GM20000 (cell line): ENCODE data around the gene CUEDC1.

Source experiments
- DNase-seq: peaks from one replicate; pipeline ENCODE4 v3.0.0; 2012; ENCODE audit warnings: low spot score
- TF ChIP-seq, protein P1 (sequence below): IDR thresholded peaks from 2 replicates; pipeline ENCODE4 v1.5.1; 2012; ENCODE audit warnings: mild to moderate bottlenecking, control low read depth; ENCODE audit errors: extremely low read depth, missing control alignments

CUEDC1 gene

DNA sequence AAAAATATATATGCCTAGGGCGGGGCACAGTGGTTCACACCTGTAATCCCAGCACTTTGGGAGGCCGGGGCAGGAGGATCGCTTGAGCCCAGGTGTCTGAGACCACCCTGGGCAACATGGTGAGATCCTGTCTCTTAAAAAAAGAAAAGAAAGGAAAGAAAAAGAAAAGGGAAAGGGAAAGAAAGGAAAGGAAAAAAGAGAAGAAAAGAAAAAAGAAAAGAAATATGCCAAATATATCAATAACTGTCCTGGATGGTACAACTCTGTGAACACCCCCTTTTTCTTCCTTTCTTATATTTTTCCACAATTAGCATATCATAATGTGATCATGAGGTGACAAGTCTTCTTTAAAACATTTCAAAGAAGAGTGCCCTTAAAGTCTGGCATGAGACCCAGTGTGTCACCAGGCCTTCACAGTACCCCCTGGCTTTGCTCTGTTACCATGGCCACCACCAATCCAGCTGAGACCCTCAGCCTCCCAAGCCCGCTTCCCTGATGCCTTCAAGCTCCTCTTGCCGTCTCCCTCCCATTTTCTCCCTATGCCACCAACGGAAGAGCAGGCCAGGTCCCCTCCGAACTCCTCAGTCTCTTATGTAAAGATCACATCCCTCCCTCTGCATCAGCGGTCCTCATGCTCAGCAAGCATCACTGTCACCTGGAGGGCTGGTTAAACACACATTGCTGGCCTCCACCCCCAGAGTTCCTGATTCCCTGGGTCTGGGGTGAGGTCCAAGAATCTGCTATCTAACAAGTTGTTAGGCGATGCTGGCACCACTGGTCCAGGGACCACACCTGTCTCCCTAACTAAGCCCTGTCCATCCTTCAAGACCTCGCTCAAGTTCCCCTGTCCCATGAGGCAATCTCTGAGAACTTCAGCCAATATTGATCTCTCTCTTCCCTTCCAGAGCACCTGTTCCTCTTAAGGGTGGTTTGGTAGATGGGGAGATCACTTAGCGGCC is 44.5 kb downstream of the CUEDC1 start:
- no peak for DNase-seq
- TF ChIP-seq, protein P1, sequence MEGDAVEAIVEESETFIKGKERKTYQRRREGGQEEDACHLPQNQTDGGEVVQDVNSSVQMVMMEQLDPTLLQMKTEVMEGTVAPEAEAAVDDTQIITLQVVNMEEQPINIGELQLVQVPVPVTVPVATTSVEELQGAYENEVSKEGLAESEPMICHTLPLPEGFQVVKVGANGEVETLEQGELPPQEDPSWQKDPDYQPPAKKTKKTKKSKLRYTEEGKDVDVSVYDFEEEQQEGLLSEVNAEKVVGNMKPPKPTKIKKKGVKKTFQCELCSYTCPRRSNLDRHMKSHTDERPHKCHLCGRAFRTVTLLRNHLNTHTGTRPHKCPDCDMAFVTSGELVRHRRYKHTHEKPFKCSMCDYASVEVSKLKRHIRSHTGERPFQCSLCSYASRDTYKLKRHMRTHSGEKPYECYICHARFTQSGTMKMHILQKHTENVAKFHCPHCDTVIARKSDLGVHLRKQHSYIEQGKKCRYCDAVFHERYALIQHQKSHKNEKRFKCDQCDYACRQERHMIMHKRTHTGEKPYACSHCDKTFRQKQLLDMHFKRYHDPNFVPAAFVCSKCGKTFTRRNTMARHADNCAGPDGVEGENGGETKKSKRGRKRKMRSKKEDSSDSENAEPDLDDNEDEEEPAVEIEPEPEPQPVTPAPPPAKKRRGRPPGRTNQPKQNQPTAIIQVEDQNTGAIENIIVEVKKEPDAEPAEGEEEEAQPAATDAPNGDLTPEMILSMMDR = no peak

DNA sequence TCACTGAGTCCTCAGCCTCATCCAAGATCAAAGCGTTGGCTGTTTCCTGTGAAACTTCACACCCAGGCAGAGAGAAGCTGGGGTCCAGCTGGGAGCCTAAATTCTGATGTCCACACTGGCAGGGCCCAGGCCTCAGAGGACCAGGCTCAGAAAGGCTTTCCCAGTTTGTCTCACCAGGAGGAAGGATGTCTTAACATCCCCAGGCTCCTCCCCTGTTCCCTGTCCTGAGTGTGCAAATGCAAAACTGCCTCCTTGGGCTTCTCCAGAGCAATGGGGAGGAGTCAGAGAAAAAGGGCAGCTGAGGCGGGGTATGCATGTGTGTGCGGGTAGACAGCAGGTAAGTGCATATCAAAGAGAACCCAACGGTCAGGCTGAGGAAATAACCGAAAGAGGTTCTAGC is 45.7 kb downstream of the CUEDC1 start:
- TF ChIP-seq, protein P1 = no peak
- no peak for DNase-seq

DNA sequence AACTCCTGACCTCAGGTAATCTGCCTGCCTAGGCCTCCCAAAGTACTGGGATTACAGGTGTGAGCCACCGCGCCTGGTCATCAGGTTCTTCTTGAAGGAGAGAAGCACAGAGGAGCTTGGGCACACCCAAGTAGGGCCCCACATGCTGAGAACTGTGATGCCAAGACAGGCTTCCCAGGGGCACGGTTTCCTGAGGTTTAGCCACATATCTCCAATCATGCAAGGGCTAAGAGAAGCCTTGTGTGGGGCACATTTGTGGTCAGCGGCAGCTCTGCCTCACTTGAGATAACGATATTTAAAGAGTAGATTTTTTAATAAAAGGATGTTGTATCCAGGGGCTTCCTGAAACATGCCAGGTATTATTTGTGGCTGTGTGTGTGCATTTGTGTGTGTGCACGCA is 46.9 kb downstream of the CUEDC1 start:
- TF ChIP-seq, protein P1 = no peak
- no peak for DNase-seq

DNA sequence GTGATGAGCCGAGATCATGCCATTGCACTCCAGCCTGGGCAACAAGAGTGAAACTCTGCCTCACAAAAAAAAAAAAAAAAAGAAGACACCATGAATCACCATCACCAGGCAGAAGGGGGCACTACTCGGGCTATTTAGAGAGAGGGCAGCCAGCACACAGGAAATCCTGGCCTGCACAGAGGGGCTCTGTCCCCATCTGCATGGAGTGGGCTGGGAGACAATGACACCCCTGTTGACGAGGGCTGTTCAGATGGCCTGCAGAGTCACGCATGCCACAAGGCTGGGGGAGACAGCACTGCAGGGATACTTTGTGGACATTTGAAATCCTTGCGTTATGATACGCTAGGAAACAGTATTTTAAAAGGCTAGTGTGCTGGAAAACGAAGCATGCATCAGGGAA is 48.3 kb downstream of the CUEDC1 start:
- no peak for DNase-seq

DNA sequence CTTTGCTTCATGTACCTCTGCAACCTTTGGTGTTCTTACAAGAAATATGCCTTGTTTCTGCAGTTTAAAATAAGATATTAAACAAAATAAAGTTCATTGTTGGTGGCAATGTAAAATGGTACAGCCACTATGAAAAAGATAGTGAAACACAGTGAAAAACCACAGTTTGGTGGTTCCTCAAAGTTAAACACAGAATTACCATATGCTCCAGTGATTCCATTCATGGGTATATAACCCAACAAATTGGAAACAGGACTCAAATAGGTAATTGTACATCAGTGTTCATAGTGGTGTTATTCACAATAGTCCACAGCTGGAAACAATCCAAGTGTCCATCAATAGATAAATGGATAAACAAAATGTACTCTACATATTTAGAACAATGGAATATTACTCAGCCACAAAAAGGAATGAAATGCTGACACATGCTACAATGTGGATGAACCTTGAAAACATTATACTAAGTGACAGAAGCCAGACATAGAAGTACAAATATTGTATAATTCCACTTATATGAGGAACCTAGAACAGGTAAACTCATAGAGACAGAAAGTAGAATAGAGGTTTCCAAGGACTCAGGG is 49.2 kb downstream of the CUEDC1 start:
- TF ChIP-seq, protein P1 = no peak

More for the DNA sequence above, 48.3 kb downstream of the CUEDC1 start:
- TF ChIP-seq, protein P1 = no peak

DNA sequence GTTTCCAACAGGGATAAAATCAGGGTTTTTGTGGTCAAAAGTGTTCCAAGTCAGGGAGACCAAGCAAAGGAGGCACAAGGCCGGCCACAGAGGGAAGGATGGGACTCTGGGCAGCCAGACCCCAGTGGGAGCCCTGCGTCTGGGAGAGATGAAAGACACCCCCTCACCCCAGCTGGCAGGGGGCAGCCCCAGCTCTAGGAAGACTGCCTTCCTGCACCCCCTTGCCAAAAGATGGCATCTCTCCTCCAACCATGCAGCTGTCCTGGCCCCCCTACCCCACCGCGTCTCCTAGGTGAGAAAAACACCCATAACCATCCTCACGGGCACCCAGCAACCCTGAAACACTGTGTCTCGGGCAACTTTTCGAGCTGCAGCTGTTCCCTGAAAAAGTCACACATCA is 51.3 kb downstream of the CUEDC1 start:
- TF ChIP-seq, protein P1 = no peak
- no peak for DNase-seq

More for the DNA sequence above, 49.2 kb downstream of the CUEDC1 start:
- DNase-seq = no peak
